ENCODE data around the gene MYH9. TPM values are rescaled to one million over a fixed set of nuclear protein-coding genes. Genes with fewer than 3 reads are reported as not detected.
A peak's percentile ranks its signal among the peaks of the same experiment; 100 is the strongest.

The MYH9 gene
- total RNA-seq, 4 donors from 2014 or later = 215 to 1,171 (median 400) TPM

DNA sequence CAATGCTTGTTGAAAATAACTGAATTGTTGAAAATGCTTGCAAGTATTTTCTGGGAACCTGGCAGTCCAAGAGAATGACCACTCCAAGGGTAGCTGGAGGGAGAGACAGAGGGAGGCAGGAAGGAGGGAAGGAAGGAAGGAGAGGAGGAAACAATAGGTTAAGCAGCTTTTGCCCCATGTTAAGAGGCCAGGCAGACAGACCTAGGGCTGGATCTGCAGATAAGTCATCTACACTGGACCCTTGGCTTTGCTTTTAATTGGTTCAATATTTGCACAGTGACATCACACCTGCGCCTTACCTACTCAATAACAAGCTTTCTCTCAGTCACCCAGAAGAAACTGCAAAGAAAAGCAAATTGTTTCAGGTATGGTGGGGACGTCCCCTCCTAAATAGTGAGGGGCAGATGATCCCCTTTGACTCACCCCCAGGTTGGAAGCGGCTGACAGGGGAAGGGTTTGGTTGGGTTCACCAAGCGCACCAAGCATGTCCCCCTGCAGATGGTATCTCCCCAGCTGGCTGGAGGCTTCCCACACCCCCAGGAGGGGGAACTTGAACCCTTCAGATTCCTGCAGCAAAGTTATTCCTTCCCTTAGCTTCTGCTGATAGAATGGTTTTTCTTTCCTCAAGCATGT lies 24.3 kb downstream of the MYH9 start:
- intact Hi-C loops (cut with DNase I; ENCODE audit: low total_unique reads) = no loop called here
- Histone ChIP-seq H3K27me3 (no peaks in the 10 kb centered on the region), H3K36me3 (no peaks in the 10 kb centered on the region), H3K4me3 (no peak overlapping the region), H3K9me3 (no peaks in the 10 kb centered on the region), H3K27ac (peak overlapping the region; percentile 96 to 98), H3K4me1 (peaks cover 23 to 64% of the 10 kb centered on the region in 2 donors)
- TF ChIP-seq, protein P1, sequence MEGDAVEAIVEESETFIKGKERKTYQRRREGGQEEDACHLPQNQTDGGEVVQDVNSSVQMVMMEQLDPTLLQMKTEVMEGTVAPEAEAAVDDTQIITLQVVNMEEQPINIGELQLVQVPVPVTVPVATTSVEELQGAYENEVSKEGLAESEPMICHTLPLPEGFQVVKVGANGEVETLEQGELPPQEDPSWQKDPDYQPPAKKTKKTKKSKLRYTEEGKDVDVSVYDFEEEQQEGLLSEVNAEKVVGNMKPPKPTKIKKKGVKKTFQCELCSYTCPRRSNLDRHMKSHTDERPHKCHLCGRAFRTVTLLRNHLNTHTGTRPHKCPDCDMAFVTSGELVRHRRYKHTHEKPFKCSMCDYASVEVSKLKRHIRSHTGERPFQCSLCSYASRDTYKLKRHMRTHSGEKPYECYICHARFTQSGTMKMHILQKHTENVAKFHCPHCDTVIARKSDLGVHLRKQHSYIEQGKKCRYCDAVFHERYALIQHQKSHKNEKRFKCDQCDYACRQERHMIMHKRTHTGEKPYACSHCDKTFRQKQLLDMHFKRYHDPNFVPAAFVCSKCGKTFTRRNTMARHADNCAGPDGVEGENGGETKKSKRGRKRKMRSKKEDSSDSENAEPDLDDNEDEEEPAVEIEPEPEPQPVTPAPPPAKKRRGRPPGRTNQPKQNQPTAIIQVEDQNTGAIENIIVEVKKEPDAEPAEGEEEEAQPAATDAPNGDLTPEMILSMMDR (IDR thresholded peaks at IDR 0.05) = no peak
- no peak for TF ChIP-seq POLR2A (IDR thresholded peaks at IDR 0.05)
- no peak for DNase-seq

DNA sequence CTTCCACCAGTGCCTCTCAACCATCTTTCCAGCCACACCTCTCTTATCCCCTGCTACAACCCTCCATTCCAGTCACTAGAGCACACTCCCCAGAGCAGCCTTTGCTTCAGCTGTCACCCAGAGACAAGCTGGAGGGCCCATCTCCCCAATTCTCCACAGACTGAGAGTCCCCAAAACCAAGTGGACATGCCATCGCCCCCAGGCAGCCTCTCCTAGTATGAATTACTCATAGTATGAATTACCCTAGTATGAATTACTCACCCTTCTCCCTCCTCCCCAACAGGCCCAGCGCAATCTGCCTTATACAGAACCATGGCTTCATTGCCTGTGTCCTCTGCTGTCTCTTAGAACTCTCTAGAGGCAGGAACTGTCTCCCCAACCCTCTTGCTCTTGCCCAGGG lies 24.8 kb downstream of the MYH9 start:
- Histone ChIP-seq H3K27ac (peak overlapping the region; percentile 96 to 98), H3K36me3 (no peaks in the 10 kb centered on the region), H3K27me3 (no peaks in the 10 kb centered on the region), H3K4me1 (peaks cover 23 to 64% of the 10 kb centered on the region in 2 donors), H3K9me3 (no peaks in the 10 kb centered on the region), H3K4me3 (no peak overlapping the region)
- no peak for DNase-seq
- intact Hi-C loops (cut with DNase I; ENCODE audit: low total_unique reads) = no loop called here
- no peak for TF ChIP-seq POLR2A (IDR thresholded peaks at IDR 0.05)
- TF ChIP-seq, protein P1 (IDR thresholded peaks at IDR 0.05) = no peak

DNA sequence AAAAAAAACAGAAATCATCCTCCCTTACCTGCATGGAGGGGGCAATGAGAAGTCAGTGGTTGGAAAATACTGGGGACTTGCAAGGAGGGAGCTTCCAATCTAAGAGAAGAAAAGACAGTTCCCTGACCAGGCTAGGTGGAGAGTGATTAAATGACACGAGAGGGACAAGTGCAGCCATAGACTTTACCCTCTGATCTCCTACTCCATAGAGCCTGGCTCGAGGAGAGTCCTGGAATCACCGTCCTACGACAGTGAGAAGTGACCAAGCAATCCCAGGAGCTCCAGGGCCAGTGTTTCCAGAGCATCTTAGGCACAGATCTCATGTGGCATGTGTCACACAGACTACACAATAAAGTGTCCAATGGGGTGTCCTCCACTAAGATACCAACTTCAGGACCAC lies 25.7 kb downstream of the MYH9 start:
- no peak for TF ChIP-seq POLR2A (IDR thresholded peaks at IDR 0.05)
- TF ChIP-seq, protein P1 (IDR thresholded peaks at IDR 0.05) = no peak
- H3K4me1 ChIP-seq = peaks cover 23 to 62% of the 10 kb centered on the region in 2 donors
- no peak for DNase-seq
- H3K27ac ChIP-seq = peak overlapping the region; percentile 96 to 98
- H3K4me3 ChIP-seq = no peak overlapping the region
- no peaks in the 10 kb centered on the region for H3K9me3 ChIP-seq
- intact Hi-C loops (cut with DNase I; ENCODE audit: low total_unique reads) = no loop called here
- no peaks in the 10 kb centered on the region for H3K36me3 ChIP-seq
- H3K27me3 ChIP-seq = no peaks in the 10 kb centered on the region

DNA sequence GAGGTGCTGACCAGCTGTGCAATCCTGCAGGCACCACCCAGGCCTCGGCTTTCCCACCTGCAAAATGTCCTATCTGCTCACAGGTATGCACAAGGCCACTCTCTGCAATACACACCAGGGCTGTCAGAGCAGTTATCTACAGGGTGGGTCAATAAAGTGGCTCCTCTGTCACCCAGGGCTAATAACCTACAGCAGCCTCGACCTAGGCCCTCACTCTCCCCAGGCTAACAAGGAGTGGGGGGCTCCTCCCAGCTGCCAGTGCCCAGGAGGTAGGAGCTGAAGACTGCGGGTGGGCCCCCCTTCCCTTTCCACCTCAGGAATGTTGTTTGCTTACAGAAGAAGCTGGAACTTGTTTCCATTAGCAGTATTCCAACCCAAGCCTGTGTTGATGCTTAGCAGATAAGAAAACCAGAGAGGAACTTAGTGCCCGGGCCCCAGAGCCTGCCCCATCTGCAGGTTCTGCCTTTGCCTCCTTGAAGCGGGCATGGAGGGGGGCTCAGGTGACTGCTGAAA lies 26.8 kb downstream of the MYH9 start:
- Histone ChIP-seq H3K27me3 (no peaks in the 10 kb centered on the region), H3K9me3 (no peaks in the 10 kb centered on the region), H3K36me3 (no peaks in the 10 kb centered on the region), H3K4me1 (peaks cover 23 to 67% of the 10 kb centered on the region in 2 donors), H3K4me3 (no peak overlapping the region), H3K27ac (peak overlapping the region; percentile 96 to 98)
- no peak for DNase-seq
- intact Hi-C loops (cut with DNase I; ENCODE audit: low total_unique reads) = no loop called here
- no peak for TF ChIP-seq POLR2A (IDR thresholded peaks at IDR 0.05)
- TF ChIP-seq, protein P1 (IDR thresholded peaks at IDR 0.05) = no peak

DNA sequence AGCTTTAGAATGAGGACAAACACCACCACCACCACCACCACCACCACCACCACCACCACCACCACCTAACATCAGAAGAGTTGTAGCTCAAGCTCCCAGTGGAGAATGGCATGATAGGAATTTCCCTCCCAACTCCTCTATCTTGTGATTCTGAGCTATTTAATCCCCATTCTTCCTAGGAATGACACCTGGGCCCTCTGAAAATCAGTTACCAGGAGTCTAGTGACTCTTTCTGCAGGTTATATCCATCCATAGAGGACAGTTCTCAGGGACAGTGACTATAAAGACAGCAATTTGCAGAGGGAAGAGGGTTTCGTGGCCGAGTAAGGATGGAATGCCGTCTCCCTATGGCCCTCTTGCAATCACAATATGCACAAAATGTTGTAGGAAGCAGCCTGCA lies 27.8 kb downstream of the MYH9 start:
- intact Hi-C loops (cut with DNase I; ENCODE audit: low total_unique reads) = no loop called here
- H3K27me3 ChIP-seq = no peaks in the 10 kb centered on the region
- no peak overlapping the region for H3K4me3 ChIP-seq
- peak overlapping the region; percentile 96 to 98 for H3K27ac ChIP-seq
- H3K9me3 ChIP-seq = no peaks in the 10 kb centered on the region
- H3K36me3 ChIP-seq = no peaks in the 10 kb centered on the region
- no peak for DNase-seq
- H3K4me1 ChIP-seq = peaks cover 23 to 62% of the 10 kb centered on the region in 2 donors
- TF ChIP-seq POLR2A (IDR thresholded peaks at IDR 0.05) = no peak
- TF ChIP-seq, protein P1 (IDR thresholded peaks at IDR 0.05) = no peak
